ENCODE data around the gene MOGAT1.
"Not testable (repeated sequence)": the region's sequence is repeated elsewhere in the genome, so short reads cannot be mapped to it uniquely, and the experiment has no call there.

MOGAT1 gene

GRCh38 chr2:222745836-222746559 is 74.5 kb downstream of the MOGAT1 start:
- DNase-seq = no peak

GRCh38 chr2:222747526-222748160 is 76.2 kb downstream of the MOGAT1 start:
- DNase-seq = no peak

GRCh38 chr2:222750533-222750932 is 79.1 kb downstream of the MOGAT1 start:
- DNase-seq = no peak

- DNase-seq = no peak
These were observed 79.8 kb downstream of the MOGAT1 start for GRCh38 chr2:222751238-222751637.

- no peak for DNase-seq
These were observed 80.6 kb downstream of the MOGAT1 start for GRCh38 chr2:222751821-222752719.

- DNase-seq = no peak
These were observed 81.3 kb downstream of the MOGAT1 start for GRCh38 chr2:222752746-222753145.

- no peak for DNase-seq
These were observed 81.9 kb downstream of the MOGAT1 start for GRCh38 chr2:222753251-222753824.

- no peak for DNase-seq
These were observed 83.0 kb downstream of the MOGAT1 start for GRCh38 chr2:222754324-222754930.

GRCh38 chr2:222755593-222755992 is 84.1 kb downstream of the MOGAT1 start:
- DNase-seq = not testable (repeated sequence)

GRCh38 chr2:222756362-222756831 is 84.9 kb downstream of the MOGAT1 start:
- no peak for DNase-seq

GRCh38 chr2:222756951-222757650 is 85.6 kb downstream of the MOGAT1 start:
- DNase-seq = peak; percentile 25
